HepG2 (cell line): ENCODE results near the gene GMCL2. TPM values are rescaled to one million over a fixed set of nuclear protein-coding genes. Genes with fewer than 3 reads are reported as not detected.

Source experiments
- ATAC-seq: fragments of 200-7000 bp; cut with Tn5 transposase; 3 replicates; pipeline ENCODE4 v1.9.1; 2020; ENCODE audit warnings: mild to moderate bottlenecking, moderate library complexity
- BruUV-seq: library from RNA; stranded (reverse); fragments of 400-500 nt; replicated peaks from 2 replicates; lab custom pipeline; 2021; lab: Mats Ljungman, UMichigan
- CTCF ChIA-PET: fragments of 300-600 bp; formaldehyde crosslinking; extraction: SDS; loops from one replicate; lab custom pipeline; 2021; ENCODE audit warnings: low total read pairs, inconsistent platforms, low intra/inter-chr PET ratio; lab: Yijun Ruan, JAX
- POLR2A ChIA-PET: fragments of 350-600 bp; sonication (Branson Sonifier 250); formaldehyde crosslinking; loops from one replicate; lab custom pipeline; 2020; ENCODE audit warnings: antibody characterized with exemption, inconsistent platforms; lab: Yijun Ruan, JAX
- DNase-seq: peaks from one replicate; pipeline ENCODE4 v3.0.0-alpha.2; 2015; ENCODE audit warnings: low spot score
- FAIRE-seq: peaks from 3 replicates; lab custom pipeline; 2011; peaks lifted over from hg19 to GRCh38; lab: Jason Lieb, UNC
- H2AFZ ChIP-seq: one replicate; pipeline ENCODE4 v1.6.1; 2011; ENCODE audit warnings: low read length, inconsistent platforms
- H3K27ac ChIP-seq: fragments of 300-600 bp; 3 replicates; pipeline ENCODE4 v1.8.0; 2011; ENCODE audit warnings: mixed run types, mild to moderate bottlenecking, mixed read lengths, low read length, inconsistent platforms; ENCODE audit not compliant: insufficient read depth; ENCODE audit errors: extremely low read length
- H3K27me3 ChIP-seq, 2 experiments: fragments of 200-600 bp in 1 of 2; 2 replicates in 1 of 2; 3 replicates in 1 of 2; pipeline versions ENCODE4 v1.6.0 to v1.8.0; 2011; ENCODE audit warnings: low read length in 2 of 2, mild to moderate bottlenecking in 2 of 2, moderate library complexity in 2 of 2, inconsistent platforms in 1 of 2; ENCODE audit not compliant: insufficient read depth in 2 of 2, control insufficient read depth in 1 of 2
- H3K36me3 ChIP-seq, 2 experiments: fragments of 200-600 bp in 1 of 2; replicated peaks in 1 of 2; 2 replicates in 1 of 2; 3 replicates in 1 of 2; pipeline versions ENCODE4 v1.5.1 to v1.8.0; 2011; ENCODE audit warnings: low read length in 2 of 2, inconsistent platforms in 1 of 2; ENCODE audit not compliant: insufficient read depth in 2 of 2, control insufficient read depth in 1 of 2
- H3K4me1 ChIP-seq: 2 replicates; pipeline ENCODE4 v1.5.1; 2012; ENCODE audit warnings: low read length, inconsistent platforms; ENCODE audit not compliant: insufficient read depth
- H3K4me2 ChIP-seq: 2 replicates; pipeline ENCODE4 v1.6.0; 2011; ENCODE audit warnings: low read depth, low read length, inconsistent platforms
- H3K4me3 ChIP-seq, 3 experiments: fragments of 200-600 bp in 1 of 3; sonication (generic), shearing (Covaris generic) in 1 of 3; replicated peaks in 1 of 3; 2 replicates each; pipeline ENCODE4 v1.5.1; 2011 to 2016; ENCODE audit warnings: low read length in 3 of 3, inconsistent platforms in 2 of 3, low read depth in 2 of 3, mild to moderate bottlenecking in 2 of 3, control low read depth in 1 of 3, mixed read lengths in 1 of 3; ENCODE audit not compliant: insufficient read depth in 1 of 3
- H3K79me2 ChIP-seq: one replicate; pipeline ENCODE4 v1.6.1; 2011; ENCODE audit warnings: low read length, inconsistent platforms; ENCODE audit not compliant: insufficient read depth
- H3K9ac ChIP-seq: 2 replicates; pipeline ENCODE4 v1.6.0; 2011; ENCODE audit warnings: mild to moderate bottlenecking, low read depth, low read length, inconsistent platforms; ENCODE audit not compliant: insufficient read depth
- H3K9me3 ChIP-seq: 2 replicates; pipeline ENCODE4 v1.5.1; 2012; ENCODE audit warnings: mild to moderate bottlenecking, low read length
- H4K20me1 ChIP-seq: 2 replicates; pipeline ENCODE4 v1.6.0; 2011; ENCODE audit warnings: inconsistent platforms, mild to moderate bottlenecking, low read length, moderate library complexity; ENCODE audit not compliant: insufficient read depth
- ELF4 ChIP-seq: sonication (generic); formaldehyde crosslinking; IDR thresholded peaks from 2 replicates; pipeline ENCODE4 v1.5.0; 2020; ENCODE audit warnings: missing genetic modification reagents, mild to moderate bottlenecking, moderate library complexity, borderline replicate concordance
- HDAC6 ChIP-seq: fragments of 200-600 bp; sonication (generic); IDR thresholded peaks from 2 replicates; pipeline ENCODE4 v1.7.0; 2017; ENCODE audit warnings: mild to moderate bottlenecking, antibody characterized with exemption, low read length, low read depth
- HOXD1 ChIP-seq: sonication (generic); formaldehyde crosslinking; IDR thresholded peaks from 2 replicates; pipeline ENCODE4 v1.5.0; 2020; ENCODE audit warnings: missing genetic modification reagents
- KAT8 ChIP-seq: IDR thresholded peaks from 2 replicates; pipeline ENCODE4 v1.6.1; 2016; ENCODE audit warnings: missing genetic modification reagents, missing compliant biosample characterization
- KDM3A ChIP-seq: IDR thresholded peaks from 2 replicates; pipeline ENCODE4 v1.6.1; 2018; ENCODE audit warnings: low read depth, missing compliant biosample characterization
- MBD4 ChIP-seq: IDR thresholded peaks from 2 replicates; pipeline ENCODE4 v1.6.1; 2012; ENCODE audit warnings: low read length, inconsistent platforms, borderline replicate concordance
- POGZ ChIP-seq: sonication (generic); formaldehyde crosslinking; IDR thresholded peaks from 2 replicates; pipeline ENCODE4 v1.4.0; 2020; ENCODE audit warnings: mild to moderate bottlenecking, missing genetic modification reagents
- RNF2 ChIP-seq: fragments of 450-650 bp; conservative IDR thresholded peaks from 2 replicates; pipeline ENCODE4 v1.6.1; 2016; ENCODE audit warnings: low read depth
- THYN1 ChIP-seq: sonication (generic); formaldehyde crosslinking; IDR thresholded peaks from 2 replicates; pipeline ENCODE4 v1.8.1; 2023; ENCODE audit warnings: low read depth, mild to moderate bottlenecking, moderate library complexity, missing genetic modification reagents, borderline replicate concordance
- ZFP91 ChIP-seq: sonication (generic); formaldehyde crosslinking; IDR thresholded peaks from 2 replicates; pipeline ENCODE4 v1.9.0; 2022; ENCODE audit warnings: missing genetic modification reagents, mild to moderate bottlenecking, borderline replicate concordance
- ZNF121 ChIP-seq: sonication (generic); formaldehyde crosslinking; IDR thresholded peaks from 2 replicates; pipeline ENCODE4 v1.5.0; 2020; ENCODE audit warnings: mild to moderate bottlenecking, missing genetic modification reagents
- ZNF382 ChIP-seq: sonication (generic); formaldehyde crosslinking; IDR thresholded peaks from 2 replicates; pipeline ENCODE4 v1.5.0; 2020; ENCODE audit warnings: missing genetic modification reagents, mild to moderate bottlenecking, borderline replicate concordance
- ZNF674 ChIP-seq: sonication (generic); formaldehyde crosslinking; IDR thresholded peaks from 2 replicates; pipeline ENCODE4 v1.5.0; 2020; ENCODE audit warnings: low read depth, mild to moderate bottlenecking, missing genetic modification reagents
- ZNF772 ChIP-seq: sonication (generic); formaldehyde crosslinking; IDR thresholded peaks from 2 replicates; pipeline ENCODE4 v1.5.0; 2020; ENCODE audit warnings: mild to moderate bottlenecking, missing genetic modification reagents
- WGBS: methylation state at CpG from one replicate; pipeline ENCODE4 v1.1.6; 2017; ENCODE audit warnings: low lambda C conversion rate; 5-methylcytosine and 5-hydroxymethylcytosine counted together
- in situ Hi-C: cut with HindIII; loops from 2 replicates; pipeline ENCODE4 v1.10.0; 2017; ENCODE audit warnings: low pct_unique_long_range_greater_than_20kb; ENCODE audit not compliant: extremely low pct_ligation_motif_present
- intact Hi-C: fragments of 100-400 bp; cut with micrococcal nuclease; formaldehyde crosslinking; loops from one replicate; pipeline ENCODE4 v1.10.0; 2022; ENCODE audit not compliant: unreplicated experiment
- polyA plus RNA-seq, 8 experiments: library from polyadenylated mRNA; depleted of rRNA in 3 of 8; stranded (reverse) in 7 of 8; unstranded in 1 of 8; fragments of >200 nt; fragmentation: Illumina TruSeq in 4 of 8; extraction: Trizol in 4 of 8; gene quantifications; 2 replicates each; pipeline versions ENCODE4 v1.2.1 to v1.2.3, GENCODE V29; 2011 to 2016; ENCODE audit warnings: low read depth in 4 of 8, missing spikeins in 1 of 8, mixed read lengths in 1 of 8; ENCODE audit not compliant: insufficient read depth in 1 of 8
- total RNA-seq, 5 experiments: library from RNA; depleted of rRNA; stranded (reverse); fragments of >200 nt; fragmentation: Illumina TruSeq; extraction: Trizol; gene quantifications; 2 replicates each; pipeline ENCODE4 v1.2.3, GENCODE V29; 2016; ENCODE audit warnings: low read depth in 1 of 5

GMCL2 gene
- total and polyA plus RNA-seq, 2 of the 13 experiments (the other 11 are each of a cell fraction or from before 2014, with no cell fraction given): 0.03 TPM; not detected in 1

- no TSS peak for BruUV-seq
- ChIA-PET CTCF (no interaction called here), POLR2A (interaction anchor here (1.1 kb wide), 1 partner anchor 12 kb away, joined by 4 read pairs; the partner anchor contains the start of gene NHP2)
- intact Hi-C loops (no loop called here), in situ Hi-C loops (no loop called here)
- no peaks in the 10 kb centered on the region for H3K27me3 ChIP-seq
- H3K36me3 ChIP-seq: peaks cover 15 to 31% of the 10 kb centered on the region in 2 experiments
- H2AFZ ChIP-seq: no peak overlapping the region
- H3K9ac ChIP-seq: no peak overlapping the region
- H3K4me2 ChIP-seq: no peak overlapping the region
- 97% methylated on average over 4 of the region's 4 CpGs for WGBS
- H3K27ac ChIP-seq: no peak overlapping the region
- no peak for DNase-seq
- H3K9me3 ChIP-seq: no peaks in the 10 kb centered on the region
- H3K79me2 ChIP-seq: no peaks in the 10 kb centered on the region
- no peak for ATAC-seq
- TF ChIP-seq HOXD1 (CRISPR knock-in tag): no peak
- TF ChIP-seq ELF4 (CRISPR knock-in tag): no peak
- TF ChIP-seq ZNF674 (CRISPR knock-in tag): no peak
- TF ChIP-seq KDM3A: no peak
- TF ChIP-seq HDAC6: no peak
- TF ChIP-seq ZNF121 (CRISPR knock-in tag): no peak
- TF ChIP-seq THYN1: no peak
- TF ChIP-seq RNF2: no peak
- TF ChIP-seq ZNF772 (CRISPR knock-in tag): no peak
- no peak for TF ChIP-seq MBD4
- TF ChIP-seq POGZ (CRISPR knock-in tag): no peak
- no peak for TF ChIP-seq ZNF382 (CRISPR knock-in tag)
- TF ChIP-seq ZFP91 (CRISPR knock-in tag): no peak
- no peak for TF ChIP-seq KAT8
- H3K4me3 ChIP-seq: no peak overlapping the region
- H4K20me1 ChIP-seq: peaks cover 3% of the 10 kb centered on the region; the same call in 1 of the 2 replicates
- H3K4me1 ChIP-seq: no peaks in the 10 kb centered on the region
- no peak for FAIRE-seq
These were observed 45.6 kb downstream of the GMCL2 start for GRCh38 chr5:178141550-178141949.
